HG03469 (cell line): ENCODE measurements around the gene INHA.

Experiments
- ATAC-seq: cut with Tn5 transposase; IDR thresholded peaks from one replicate; pipeline ENCODE4 v1.9.1; 2021; ENCODE audit warnings: mild to moderate bottlenecking, moderate library complexity, moderate number of reproducible peaks; ENCODE audit not compliant: unreplicated experiment

Gene INHA

DNA sequence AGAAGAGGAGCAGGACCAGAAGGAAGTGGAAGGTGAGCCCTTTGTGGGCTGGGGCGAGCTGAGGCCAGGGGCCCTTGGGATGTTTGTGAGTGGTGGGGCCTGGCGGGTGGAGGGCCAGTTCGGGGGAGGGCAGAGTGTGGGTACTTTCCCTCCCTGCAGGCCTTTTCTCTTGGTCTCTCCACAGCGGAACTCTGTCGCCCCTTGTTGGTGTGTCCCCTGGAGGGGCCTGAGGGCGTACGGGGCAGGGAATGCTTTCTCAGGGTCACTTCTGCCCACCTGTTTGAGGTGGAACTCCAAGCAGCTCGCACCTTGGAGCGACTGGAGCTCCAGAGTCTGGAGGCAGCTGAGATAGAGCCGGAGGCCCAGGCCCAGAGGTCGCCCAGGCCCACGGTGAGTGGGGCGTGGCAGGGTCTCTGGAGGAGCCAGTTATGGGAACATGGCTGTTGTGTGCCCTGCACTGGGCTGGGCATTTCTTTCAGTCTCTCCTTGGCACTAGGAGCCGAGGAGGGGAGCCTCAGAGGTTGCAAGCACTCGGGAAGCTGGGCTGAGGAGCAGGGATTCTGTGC is 36.4 kb downstream of the INHA start:
- no peak for ATAC-seq

DNA sequence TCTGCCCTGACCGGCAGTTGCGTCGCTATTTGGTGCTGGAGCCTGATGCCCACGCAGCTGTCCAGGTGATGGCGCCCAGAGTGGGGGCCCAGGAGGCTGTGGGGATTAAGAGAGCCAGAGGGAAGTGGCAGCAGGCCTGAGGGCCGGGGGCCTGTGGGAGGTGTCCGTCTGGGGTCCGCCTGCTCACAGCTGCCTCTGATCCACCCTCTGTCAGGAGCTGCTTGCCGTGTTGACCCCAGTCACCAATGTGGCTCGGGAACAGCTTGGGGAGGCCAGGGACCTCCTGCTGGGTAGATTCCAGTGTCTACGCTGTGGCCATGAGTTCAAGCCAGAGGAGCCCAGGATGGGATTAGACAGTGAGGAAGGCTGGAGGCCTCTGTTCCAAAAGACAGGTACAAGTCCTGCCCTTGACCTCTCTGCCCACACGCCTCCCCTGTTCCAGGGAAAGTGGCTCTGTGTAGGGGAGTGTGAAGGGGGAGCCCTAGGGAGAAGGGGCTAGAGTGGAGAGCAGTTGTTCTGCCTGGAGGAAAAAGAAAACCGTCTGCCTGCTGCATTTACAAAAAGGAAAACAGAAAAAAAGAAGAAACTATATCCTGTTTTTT is 37.1 kb downstream of the INHA start:
- ATAC-seq, result no peak

DNA sequence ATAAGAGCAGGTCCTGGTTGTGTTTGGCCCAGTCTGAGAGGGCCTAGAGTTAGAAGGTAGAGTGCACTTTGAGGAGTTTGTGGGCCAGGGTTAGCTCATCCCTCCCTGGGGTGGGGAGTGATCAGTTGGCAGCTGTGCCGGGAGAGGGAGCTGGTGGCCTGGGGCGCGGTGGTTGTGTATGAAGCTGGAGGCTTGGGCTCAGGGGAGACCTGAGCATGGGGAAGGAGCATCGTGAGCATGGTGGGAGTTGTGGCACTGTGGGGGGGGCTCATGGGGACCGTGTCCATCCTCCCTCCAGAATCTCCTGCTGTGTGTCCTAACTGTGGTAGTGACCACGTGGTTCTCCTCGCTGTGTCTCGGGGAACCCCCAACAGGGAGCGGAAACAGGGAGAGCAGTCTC is 39.2 kb downstream of the INHA start:
- ATAC-seq, result no peak

DNA sequence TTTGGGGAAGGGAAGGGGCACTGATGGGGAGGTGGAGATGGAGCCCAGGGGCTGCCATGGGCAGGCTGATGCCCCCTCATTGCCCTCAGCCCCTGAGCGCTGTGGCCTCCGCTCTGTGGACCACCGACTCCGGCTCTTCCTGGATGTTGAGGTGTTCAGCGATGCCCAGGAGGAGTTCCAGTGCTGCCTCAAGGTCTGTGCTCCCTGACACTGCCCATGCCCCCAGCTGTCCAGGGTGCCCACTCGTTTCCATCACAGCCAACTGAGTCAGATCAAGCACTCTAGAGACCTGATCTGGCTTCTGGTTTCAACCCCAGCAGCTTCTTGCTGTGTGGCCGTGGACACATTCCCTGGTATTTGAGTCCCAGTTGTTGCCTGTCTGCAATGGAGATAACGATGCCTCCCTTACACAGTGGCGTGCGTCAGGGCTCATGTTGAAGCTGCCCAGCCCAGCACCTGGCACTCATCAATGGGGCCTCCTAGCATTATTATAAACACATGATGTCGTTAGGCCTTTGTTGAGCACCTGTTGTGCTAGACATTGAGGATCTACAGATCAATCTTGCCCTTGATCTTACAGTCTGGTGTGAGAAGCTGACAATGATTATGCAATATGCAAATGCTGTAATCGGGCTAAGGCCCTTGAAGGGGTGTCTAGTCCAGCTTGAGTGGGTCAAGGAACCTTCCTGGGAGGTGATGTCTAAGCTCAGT is 39.9 kb downstream of the INHA start:
- ATAC-seq, result no peak

DNA sequence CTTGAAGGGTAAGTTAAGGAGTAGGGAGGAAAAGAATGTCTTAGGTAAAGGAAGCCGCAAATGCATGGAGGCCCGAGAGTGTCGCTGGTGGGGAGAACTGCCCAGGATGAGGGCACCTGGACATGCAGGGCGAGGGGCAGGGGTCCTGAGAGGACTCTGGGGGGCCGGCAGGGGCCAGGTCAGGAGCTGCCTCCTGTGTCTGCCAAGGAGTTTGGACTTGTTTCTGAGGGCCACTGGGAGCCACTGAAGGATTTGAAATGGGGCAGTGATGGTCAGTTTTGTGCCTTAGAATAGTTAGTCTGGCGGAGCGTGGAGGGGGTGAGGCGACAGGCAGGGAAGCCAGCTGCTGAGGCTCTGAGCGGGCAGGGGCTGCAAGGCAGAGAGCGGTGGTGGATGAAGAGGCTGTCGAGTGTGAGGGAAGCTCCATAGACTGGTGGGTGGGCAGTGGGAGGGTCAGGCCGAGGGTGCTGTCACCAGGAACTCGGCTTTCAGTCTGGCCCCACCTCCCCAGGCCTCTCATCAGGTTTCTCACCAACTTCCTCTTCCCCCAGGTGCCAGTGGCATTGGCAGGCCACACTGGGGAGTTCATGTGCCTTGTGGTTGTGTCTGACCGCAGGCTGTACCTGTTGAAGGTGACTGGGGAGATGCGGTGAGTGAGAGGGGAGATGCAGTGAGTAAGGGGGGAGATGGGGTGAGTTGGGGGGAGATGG is 40.6 kb downstream of the INHA start:
- ATAC-seq, result no peak

DNA sequence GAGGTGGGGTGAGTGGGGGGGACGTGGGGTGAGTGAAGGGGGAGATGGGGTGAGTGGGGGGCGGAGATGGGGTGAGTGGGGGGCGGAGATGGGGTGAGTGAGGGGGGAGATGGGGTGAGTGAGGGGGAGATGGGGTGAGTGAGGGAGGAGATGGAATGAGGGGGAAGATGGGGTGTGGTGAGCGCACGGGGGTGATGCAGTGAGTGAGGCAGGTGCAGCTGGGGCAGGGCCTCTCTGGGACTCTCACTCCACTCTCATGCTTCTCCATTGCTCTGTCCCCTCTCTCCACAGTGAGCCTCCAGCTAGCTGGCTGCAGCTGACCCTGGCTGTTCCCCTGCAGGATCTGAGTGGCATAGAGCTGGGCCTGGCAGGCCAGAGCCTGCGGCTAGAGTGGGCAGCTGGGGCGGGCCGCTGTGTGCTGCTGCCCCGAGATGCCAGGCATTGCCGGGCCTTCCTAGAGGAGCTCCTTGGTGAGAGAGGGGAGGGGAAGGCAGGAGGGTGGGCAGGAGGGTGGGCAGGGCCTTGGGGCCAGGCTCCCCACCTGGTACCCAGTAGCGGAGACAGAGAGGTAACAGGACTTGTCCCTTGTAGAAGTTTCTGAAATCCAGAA is 41.5 kb downstream of the INHA start:
- no peak for ATAC-seq

DNA sequence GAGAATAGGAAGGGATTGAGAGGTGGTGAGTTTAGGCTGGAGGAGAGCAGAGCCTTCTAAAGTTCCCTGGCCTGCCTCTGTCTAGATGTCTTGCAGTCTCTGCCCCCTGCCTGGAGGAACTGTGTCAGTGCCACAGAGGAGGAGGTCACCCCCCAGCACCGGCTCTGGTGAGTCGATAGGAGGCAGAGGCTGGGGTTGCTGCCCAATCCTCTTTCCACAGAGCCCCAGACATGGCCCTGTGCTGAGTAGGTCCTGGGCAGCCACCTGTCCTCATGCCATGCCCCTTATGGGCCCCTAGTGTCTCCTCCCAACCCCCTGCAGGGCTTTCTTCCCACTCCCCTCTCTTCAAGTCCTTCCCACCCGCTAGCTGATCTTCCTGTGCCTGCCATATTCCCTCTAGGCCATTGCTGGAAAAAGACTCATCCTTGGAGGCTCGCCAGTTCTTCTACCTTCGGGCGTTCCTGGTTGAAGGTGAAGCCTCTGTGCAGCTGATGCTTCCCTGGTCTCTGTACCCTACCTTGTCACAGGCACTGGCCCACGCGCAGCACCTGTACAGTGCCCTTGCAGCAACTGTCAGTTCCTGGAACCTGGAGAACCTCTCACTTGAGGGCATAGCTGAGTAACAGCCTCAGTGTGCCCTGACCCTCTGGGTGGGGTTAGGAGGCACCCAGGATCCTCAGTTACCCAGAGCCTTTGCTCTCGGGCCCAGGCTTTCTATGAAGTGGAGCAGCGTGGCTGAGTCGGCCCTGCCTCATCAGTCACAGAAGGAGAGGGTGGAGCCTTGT is 42.2 kb downstream of the INHA start:
- ATAC-seq, result no peak

DNA sequence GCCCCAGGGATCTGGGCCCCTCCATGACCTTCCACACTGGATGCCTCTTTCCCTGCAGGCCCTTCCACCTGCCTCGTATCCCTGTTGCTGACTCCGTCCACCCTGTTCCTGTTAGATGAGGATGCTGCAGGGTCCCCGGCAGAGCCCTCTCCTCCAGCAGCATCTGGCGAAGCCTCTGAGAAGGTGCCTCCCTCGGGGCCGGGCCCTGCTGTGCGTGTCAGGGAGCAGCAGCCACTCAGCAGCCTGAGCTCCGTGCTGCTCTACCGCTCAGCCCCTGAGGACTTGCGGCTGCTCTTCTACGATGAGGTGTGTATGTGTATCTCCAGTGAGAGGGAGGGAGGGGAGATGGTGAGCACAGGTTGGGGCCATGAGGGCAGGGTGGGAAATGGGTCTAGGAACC is 42.9 kb downstream of the INHA start:
- ATAC-seq, result no peak

DNA sequence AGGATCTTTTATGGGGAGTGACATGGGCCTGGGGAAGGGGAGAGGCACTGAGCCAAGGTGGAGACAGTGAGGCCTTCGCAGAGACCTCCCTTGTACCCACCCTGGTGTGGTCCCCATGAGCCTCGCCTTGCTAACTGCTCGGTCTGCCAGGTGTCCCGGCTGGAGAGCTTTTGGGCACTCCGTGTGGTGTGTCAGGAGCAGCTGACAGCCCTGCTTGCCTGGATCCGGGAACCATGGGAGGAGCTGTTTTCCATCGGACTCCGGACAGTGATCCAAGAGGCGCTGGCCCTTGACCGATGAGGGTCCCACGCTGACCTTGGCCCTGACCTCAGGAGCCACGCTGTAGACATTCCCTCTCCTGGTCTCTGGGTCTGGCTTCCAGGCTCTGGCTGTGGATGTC is 43.8 kb downstream of the INHA start:
- ATAC-seq, result no peak

DNA sequence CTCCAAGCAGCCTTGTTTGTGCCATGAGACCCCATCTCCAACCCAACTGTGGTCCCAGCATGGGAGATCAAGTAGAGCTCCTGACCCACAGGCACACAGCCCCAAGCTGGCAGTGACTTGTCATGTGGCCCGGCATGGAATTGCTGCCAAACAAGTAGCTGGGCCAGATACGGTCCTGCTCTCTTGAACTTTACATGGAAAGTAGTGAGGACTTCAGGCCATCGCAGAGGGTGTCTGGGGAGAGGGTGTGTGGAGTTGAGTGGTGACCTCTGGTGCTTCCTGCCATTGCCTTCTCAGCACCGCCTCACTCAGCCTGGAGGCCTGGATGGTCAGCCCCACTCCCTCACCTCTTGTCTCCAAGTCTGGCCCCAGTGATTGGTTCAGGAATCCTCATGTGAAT is 44.4 kb downstream of the INHA start:
- no peak for ATAC-seq

DNA sequence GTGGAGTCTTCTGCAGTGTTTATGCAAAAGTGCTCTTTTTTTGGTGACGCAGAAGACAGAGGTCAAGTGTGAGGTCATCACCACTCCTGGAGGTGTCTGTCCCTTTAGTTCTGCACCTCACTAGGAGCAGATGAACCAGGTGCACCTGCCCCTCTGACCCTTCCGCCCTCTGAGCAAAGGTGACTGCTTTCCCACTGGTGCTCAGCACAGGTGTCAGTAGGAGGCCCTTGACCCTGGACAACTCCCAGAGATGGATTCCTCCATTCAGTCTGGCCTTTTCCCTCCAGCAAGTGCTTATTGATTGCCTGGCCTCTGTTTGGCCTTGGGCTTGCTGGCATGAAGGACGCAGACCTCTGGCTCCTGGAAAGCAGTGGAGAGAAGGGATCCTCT is 46.6 kb downstream of the INHA start:
- no peak for ATAC-seq

DNA sequence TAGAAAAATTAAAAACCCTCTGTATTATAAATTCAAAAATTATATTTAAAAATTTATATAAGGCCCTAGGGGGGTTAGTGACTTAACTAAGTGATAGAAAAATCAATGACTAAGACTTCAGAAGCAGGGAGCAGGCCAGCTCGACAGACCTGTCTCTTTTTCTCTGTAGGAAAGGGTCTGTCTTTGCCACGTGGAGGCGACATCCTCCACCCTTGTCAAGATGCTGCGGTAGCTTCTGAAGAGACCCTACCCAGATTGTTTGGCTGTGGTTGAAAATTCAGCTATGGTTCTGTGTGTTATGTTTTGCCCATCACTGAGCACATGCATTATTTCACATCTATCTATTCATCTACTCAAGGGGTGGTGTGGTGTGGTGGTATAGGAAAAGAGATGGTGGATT is 47.1 kb downstream of the INHA start:
- no peak for ATAC-seq

DNA sequence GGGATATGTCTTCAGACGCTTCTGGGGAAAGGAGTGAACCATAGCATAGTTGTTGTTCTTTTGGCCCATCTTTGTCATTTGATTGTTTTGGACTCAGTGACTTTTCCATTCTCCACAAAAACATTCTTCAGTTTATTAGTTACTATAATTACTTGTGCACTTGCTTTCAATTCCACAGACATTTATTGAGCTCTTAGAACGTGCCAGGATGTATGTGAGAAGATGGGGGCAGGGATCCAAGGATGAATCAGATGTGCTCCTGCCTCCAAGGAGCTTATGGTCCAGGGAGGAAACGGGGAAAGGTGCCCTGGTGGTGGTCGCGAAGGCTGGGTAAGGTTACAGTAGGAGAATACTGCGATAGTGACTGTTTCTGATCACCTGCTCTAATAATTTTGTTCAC is 48.4 kb downstream of the INHA start:
- no peak for ATAC-seq

DNA sequence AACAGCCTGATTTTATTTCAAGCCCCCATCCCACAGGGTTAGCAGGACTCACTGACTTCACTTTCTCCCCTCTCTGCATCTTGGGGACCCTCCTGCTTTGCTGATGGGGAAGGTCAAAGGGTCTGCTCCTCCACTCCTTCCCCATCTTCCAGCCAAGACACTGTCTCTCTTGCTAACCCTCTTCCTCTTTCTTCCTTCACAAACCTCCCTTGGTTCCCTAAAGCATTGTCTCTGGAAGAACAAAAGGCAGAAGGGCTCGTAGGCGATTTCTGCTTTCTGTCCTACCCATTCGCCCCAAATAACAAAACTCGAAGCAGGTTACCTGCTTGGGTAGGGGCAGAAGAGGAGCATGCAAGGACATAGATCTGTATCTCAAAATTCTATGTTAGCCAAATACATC is 49.8 kb downstream of the INHA start:
- no peak for ATAC-seq

DNA sequence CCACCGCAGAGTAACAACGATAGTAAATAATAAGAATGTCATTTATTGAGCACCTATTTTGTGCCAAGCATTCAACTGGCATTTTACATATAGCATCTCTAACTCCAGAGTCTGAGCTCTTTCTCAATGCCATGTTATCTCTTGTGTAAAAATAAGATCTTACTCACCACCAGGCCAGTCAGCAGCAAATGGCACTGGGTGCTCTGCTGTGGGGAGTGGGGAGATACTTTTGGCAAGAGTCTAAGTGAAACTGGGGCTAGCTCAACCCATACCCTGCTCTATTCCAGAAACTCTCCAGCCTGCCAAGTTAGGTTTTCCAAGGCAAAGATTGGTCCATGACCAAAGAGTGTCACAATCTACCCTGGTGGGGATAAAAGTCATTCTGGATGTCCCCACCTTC is 50.4 kb downstream of the INHA start:
- ATAC-seq, result no peak

DNA sequence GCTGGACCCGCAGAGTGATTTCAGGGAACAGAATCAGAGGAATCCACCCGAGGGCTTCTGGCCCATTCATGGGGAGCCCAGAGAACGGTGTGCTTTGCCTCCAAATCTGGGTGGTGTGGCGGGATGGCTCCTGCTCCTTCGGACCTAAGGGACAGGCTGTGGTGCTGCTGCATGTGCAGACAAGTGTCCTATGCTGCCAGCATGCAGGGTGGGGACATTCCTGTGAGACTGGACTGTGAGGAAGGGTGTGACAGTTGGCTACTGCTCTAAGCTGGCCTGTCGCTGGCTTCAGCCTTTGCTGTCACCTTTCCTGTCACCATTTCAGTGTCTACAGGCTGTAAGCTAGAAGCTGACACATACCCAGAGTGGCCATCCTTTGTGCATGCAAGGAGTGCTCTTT is 52.5 kb downstream of the INHA start:
- no peak for ATAC-seq

DNA sequence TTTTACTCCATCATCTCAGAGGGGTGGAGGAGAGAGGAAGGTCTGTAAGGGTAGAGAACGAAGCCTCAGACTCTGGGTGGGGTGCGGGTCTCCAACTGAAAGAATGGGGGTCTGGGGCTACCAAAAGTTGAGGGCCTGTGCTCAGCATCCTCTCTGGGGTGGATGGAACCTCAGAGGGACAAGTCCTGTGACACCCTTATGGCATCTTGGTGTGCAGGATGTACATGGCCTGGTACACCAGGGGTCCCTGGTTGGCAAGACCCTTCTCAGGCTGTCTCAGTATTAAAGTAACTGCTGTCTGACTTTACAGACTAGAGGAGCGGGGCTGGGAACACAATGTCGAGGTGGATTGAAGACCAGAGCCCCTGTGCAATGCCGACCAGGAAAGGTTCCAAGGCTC is 53.1 kb downstream of the INHA start:
- no peak for ATAC-seq
